HUES64 (cell line): Measurements from ENCODE around the gene RNF214.
"Not testable (repeated sequence)": the region's sequence is repeated elsewhere in the genome, so short reads cannot be mapped to it uniquely, and the experiment has no call there.

ENCODE experiments used
- H3K27ac ChIP-seq: 2 replicates; pipeline ENCODE4 v1.7.0; 2013; ENCODE audit warnings: low read depth, low read length, inconsistent platforms
- H3K27me3 ChIP-seq: 2 replicates; pipeline ENCODE4 v1.6.1; 2013; ENCODE audit warnings: mild to moderate bottlenecking, low read length; ENCODE audit not compliant: insufficient read depth
- H3K36me3 ChIP-seq: 2 replicates; pipeline ENCODE4 v1.6.1; 2013; ENCODE audit warnings: mild to moderate bottlenecking, low read length; ENCODE audit not compliant: insufficient read depth
- H3K4me1 ChIP-seq: 2 replicates; pipeline ENCODE4 v1.6.1; 2013; ENCODE audit warnings: mild to moderate bottlenecking, low read length, moderate library complexity; ENCODE audit not compliant: insufficient read depth
- H3K4me3 ChIP-seq: 2 replicates; pipeline ENCODE4 v1.5.1; 2013; ENCODE audit warnings: mild to moderate bottlenecking, low read length, moderate library complexity
- H3K9ac ChIP-seq: 2 replicates; pipeline ENCODE4 v1.6.1; 2013; ENCODE audit warnings: mild to moderate bottlenecking, low read depth, low read length
- H3K9me3 ChIP-seq: 2 replicates; pipeline ENCODE4 v1.6.1; 2013; ENCODE audit warnings: low read depth, low read length; ENCODE audit not compliant: insufficient read depth
- WGBS: fragments of 150-250, 120-280 bp; methylation state at CpG from one replicate; pipeline ENCODE4 v1.1.7; 2013; ENCODE audit warnings: missing lambda C conversion rate; 5-methylcytosine and 5-hydroxymethylcytosine counted together

RNF214 gene

GRCh38 chr11:117199053-117199915 lies 33.2 kb upstream of the RNF214 start, which contains the start of gene TAGLN:
TAGLN (plus strand) TSS chr11:117199370; CDS start chr11:117203014, 3,644 bp downstream.
- peaks cover 32% of the 10 kb centered on the region for H3K36me3 ChIP-seq
- peak within 1 kb of the TSS; percentile 98 for H3K27ac ChIP-seq
- peak within 1 kb of the TSS; percentile 83 for H3K9ac ChIP-seq
- peaks cover 21% of the 10 kb centered on the region for H3K4me1 ChIP-seq
- H3K4me3 ChIP-seq, result peak within 1 kb of the TSS; percentile 54
- H3K27me3 ChIP-seq, result no peaks in the 10 kb centered on the region
- no peaks in the 10 kb centered on the region for H3K9me3 ChIP-seq
- WGBS, result 5% methylated on average over 34 of the region's 34 CpGs

DNA sequence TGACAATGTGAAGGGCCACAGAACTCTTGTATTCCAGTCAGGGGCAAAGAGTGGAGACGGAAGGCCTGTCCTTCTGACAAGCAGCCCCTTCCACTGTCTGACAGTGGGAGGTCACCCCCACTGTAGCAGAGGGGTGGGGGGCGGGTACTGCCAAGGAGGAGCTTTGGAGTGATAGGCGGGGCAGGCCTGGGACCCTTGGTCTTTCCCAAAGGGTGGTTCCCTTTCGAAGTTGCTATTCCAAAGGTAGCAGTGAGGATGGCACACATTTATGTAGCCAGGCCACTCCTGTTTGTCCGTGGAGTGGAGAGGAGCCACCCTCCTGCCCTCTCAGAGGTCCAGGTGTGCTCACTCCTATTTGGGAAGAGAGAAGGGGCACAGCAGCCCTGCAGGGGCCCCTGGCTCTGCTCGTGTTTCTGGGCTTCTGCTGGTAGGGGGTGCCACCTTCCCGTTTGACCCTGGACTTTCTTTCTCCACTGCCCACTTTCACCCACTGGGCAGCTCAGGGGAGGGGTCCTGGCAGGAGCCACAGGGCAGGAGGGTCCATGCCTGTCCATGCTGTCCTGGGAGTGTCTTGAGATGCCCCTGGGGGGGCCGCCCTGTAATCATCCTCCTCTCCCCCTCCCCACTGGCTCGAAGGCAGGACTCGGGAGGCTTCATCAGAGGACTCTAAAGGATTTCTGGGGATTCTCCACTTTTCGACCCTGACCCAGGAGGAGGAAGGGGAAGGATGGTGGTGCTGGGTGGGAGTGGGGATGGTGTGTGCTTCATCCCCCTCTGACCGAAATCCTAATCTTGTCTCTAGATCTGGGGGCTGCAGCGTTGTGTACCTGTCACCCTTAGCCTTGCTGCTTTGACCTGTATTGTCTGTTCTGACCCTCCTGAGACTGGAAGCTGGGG lies 32.3 kb upstream of the RNF214 start:
- H3K36me3 ChIP-seq, result peaks cover 39% of the 10 kb centered on the region
- H3K9me3 ChIP-seq, result no peaks in the 10 kb centered on the region
- H3K27ac ChIP-seq, result peak overlapping the region; percentile 98
- WGBS, result 19% methylated on average over 11 of the region's 13 CpGs
- peak overlapping the region; percentile 54 for H3K4me3 ChIP-seq
- H3K27me3 ChIP-seq, result no peaks in the 10 kb centered on the region
- H3K9ac ChIP-seq, result peak overlapping the region; percentile 83
- peaks cover 21% of the 10 kb centered on the region for H3K4me1 ChIP-seq

DNA sequence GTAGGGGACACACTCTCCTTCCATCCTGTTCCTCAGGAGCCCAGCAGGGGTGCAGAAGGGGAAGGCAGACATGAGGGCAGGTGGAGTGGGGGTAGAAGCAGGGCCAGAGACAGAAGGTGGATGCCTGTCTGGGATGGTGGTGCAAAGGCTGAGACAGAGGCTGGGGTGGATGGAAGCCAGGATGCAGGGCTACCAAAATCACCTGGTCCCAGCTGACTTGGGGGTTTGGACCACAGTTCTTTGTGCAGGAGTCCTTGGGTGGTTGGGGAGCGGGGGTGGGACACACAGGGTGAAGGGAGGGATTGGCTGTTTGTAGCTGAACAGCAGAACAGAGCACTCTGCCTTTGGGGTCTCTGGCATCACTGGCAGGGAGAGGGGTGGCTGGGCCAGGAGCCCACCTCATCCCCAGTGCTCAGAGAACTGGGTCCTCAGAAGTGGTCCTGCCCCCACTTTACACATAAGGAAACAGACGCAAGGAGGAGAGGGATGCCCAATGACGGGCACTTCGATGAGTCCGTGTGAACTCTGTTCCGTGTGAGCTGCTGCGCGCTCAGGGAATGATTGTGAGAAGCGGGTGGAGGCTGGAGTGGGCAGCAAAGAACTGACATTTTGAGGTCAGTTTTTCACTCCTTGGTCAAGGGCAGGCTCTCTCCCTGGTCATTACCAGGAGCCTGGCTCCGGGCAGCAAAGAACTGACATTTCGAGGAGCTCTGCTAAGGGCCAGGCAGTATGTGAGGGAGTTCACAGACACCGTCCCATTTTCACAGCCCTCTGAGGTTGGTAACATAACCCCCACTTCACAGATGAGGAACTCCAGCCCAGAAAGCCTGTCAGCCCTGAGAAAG lies 31.4 kb upstream of the RNF214 start:
- Histone ChIP-seq H3K27ac (peak overlapping the region; percentile 98; the same call in 1 of the 2 replicates), H3K27me3 (no peaks in the 10 kb centered on the region), H3K9ac (peak overlapping the region; percentile 83), H3K4me1 (peaks cover 21% of the 10 kb centered on the region), H3K36me3 (peaks cover 40% of the 10 kb centered on the region), H3K4me3 (peak overlapping the region; percentile 54), H3K9me3 (no peaks in the 10 kb centered on the region)
- WGBS, result 64% methylated on average over 12 of the region's 12 CpGs

DNA sequence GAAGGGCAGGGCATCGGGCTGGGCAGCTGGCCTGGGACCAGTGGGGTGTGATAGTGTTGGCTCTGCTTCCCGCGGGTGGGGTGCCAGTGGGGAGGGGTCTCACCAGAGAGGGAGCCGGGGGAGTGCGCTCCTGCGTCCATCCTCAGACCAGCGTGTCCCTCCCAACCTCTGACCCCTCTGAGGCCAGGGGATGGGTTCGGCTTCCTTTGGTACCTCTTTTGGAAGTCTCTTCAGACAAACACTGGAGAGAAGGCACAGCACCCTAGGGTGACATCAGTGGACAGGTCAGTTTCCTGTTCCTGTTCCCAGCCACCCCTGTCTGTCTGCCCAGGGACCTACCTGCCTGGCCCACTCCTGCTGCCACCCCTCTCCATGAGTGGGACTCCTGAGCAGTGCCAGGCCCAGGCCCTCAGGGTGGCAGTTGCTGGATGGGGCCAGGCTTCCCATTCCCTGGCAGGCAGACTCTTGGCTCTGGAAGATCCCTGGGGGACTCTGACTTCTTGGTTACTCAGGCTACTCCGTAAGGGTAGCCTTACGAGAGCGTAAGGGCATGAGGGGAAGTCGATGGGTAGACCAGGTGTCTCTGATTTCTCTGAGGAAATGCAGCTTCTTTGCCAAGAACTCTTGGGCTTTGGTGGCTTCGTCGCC lies 30.7 kb upstream of the RNF214 start:
- Histone ChIP-seq H3K27ac (0 out of 2 replicates have a peak overlapping the region, but pooled peaks have one; percentile 26), H3K4me1 (peaks cover 21% of the 10 kb centered on the region), H3K36me3 (peaks cover 37% of the 10 kb centered on the region), H3K27me3 (no peaks in the 10 kb centered on the region), H3K9me3 (no peaks in the 10 kb centered on the region), H3K4me3 (peak overlapping the region; percentile 54), H3K9ac (peak overlapping the region; percentile 83)
- 78% methylated on average over 14 of the region's 14 CpGs for WGBS

- Histone ChIP-seq H3K9ac (peak overlapping the region; percentile 29), H3K4me1 (peaks cover 21% of the 10 kb centered on the region), H3K36me3 (peaks cover 37% of the 10 kb centered on the region), H3K27ac (no peak overlapping the region), H3K27me3 (no peaks in the 10 kb centered on the region), H3K4me3 (peak overlapping the region; percentile 54; the same call in 1 of the 2 replicates), H3K9me3 (no peaks in the 10 kb centered on the region)
- 91% methylated on average over 7 of the region's 7 CpGs for WGBS
Observed at GRCh38 chr11:117202386-117203068, 29.9 kb upstream of the RNF214 start.

DNA sequence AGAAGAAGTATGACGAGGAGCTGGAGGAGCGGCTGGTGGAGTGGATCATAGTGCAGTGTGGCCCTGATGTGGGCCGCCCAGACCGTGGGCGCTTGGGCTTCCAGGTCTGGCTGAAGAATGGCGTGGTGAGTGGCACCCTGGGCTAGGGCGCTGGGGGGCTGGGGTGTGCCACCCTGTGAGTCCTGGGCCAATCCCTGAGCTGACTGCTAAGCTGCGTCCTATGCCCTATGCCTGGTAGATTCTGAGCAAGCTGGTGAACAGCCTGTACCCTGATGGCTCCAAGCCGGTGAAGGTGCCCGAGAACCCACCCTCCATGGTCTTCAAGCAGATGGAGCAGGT lies 29.4 kb upstream of the RNF214 start:
- no peak overlapping the region for H3K9ac ChIP-seq
- no peaks in the 10 kb centered on the region for H3K9me3 ChIP-seq
- H3K27ac ChIP-seq, result no peak overlapping the region
- no peaks in the 10 kb centered on the region for H3K27me3 ChIP-seq
- peaks cover 18% of the 10 kb centered on the region for H3K4me1 ChIP-seq
- peak overlapping the region; percentile 54; the same call in 1 of the 2 replicates for H3K4me3 ChIP-seq
- 96% methylated on average over 10 of the region's 10 CpGs for WGBS
- H3K36me3 ChIP-seq, result peaks cover 37% of the 10 kb centered on the region

DNA sequence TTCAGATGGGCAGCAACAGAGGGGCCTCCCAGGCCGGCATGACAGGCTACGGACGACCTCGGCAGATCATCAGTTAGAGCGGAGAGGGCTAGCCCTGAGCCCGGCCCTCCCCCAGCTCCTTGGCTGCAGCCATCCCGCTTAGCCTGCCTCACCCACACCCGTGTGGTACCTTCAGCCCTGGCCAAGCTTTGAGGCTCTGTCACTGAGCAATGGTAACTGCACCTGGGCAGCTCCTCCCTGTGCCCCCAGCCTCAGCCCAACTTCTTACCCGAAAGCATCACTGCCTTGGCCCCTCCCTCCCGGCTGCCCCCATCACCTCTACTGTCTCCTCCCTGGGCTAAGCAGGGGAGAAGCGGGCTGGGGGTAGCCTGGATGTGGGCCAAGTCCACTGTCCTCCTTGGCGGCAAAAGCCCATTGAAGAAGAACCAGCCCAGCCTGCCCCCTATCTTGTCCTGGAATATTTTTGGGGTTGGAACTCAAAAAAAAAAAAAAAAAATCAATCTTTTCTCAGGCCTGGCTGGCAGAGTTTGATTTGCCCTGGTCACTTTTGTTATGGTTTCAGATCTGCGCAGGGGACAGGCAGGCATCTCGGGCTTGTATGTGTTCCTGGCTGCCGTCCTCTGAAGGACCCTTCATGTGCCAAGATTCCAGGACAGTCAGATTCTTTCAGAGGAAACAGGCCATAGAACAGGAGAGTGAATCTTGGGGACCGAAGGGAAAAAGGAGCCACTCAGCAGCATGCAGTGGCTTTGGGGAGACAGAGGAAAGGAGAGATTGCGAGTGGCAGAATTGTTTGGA lies 28.0 kb upstream of the RNF214 start:
- no peaks in the 10 kb centered on the region for H3K27me3 ChIP-seq
- no peak overlapping the region for H3K9ac ChIP-seq
- no peak overlapping the region; the same call in 1 of the 2 replicates for H3K27ac ChIP-seq
- 92% methylated on average over 17 of the region's 17 CpGs for WGBS
- peaks cover 37% of the 10 kb centered on the region for H3K36me3 ChIP-seq
- H3K4me1 ChIP-seq, result peaks cover 10% of the 10 kb centered on the region
- no peak overlapping the region for H3K4me3 ChIP-seq
- no peaks in the 10 kb centered on the region for H3K9me3 ChIP-seq

DNA sequence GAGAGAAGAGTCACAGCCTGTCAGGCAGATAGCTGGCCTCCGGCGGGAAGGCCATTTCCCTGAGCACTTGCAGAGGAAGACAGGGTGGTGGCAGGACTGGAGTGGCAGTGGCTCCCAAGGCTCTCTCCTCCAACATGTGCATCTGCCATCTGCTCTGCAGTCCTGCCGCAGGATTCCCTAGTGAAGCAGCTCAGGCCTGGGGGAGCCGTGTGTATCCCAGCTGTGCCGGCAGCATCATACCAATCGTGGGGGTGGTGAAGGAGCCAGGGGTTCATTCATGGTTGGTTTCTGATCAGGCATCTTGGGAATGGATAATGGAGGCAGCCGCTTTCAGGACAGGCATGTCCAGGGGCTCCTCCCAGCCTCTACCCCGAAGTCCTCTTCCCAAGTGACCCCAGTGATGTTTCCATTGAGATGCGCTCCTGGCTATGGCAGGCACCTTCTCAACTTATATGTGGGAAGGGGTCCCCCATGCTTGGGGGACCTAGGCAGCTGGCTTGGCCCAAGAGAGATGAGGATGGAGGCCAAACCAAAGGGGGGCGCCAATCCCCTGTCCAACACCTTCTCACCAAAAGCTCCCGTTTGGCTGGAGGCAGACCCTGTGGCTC lies 27.2 kb upstream of the RNF214 start:
- Histone ChIP-seq H3K27ac (peak overlapping the region; percentile 15; the same call in 1 of the 2 replicates), H3K9me3 (no peaks in the 10 kb centered on the region), H3K4me1 (peaks cover 7% of the 10 kb centered on the region), H3K36me3 (peaks cover 37% of the 10 kb centered on the region), H3K9ac (no peak overlapping the region), H3K27me3 (no peaks in the 10 kb centered on the region), H3K4me3 (no peak overlapping the region)
- WGBS, result 93% methylated on average over 9 of the region's 11 CpGs

GRCh38 chr11:117206111-117206510 lies 26.4 kb upstream of the RNF214 start:
- H3K27me3 ChIP-seq, H3K4me3 ChIP-seq, H3K9me3 ChIP-seq, H3K4me1 ChIP-seq: not testable (repeated sequence)
- Histone ChIP-seq H3K9ac (peak overlapping the region; percentile 36; the same call in 1 of the 2 replicates), H3K36me3 (peaks cover 37% of the 10 kb centered on the region), H3K27ac (peak overlapping the region; percentile 37; the same call in 1 of the 2 replicates)
- WGBS, result 92% methylated on average over 7 of the region's 8 CpGs
